Ovary (tissue), 9 donors: Measurements from ENCODE around the gene LAMC3. TPM values are rescaled to one million over a fixed set of nuclear protein-coding genes. Genes with fewer than 3 reads are reported as not detected.

Experiments used
- DNase-seq, 5 donors: peaks; one replicate each; pipeline ENCODE4 v3.0.0-alpha.2; 2019 to 2020
- H3K27ac ChIP-seq, 2 donors: fragments of 200-600 bp; one replicate each; pipeline versions ENCODE4 v1.5.1 to v1.8.0; 2019 to 2022
- H3K27me3 ChIP-seq: fragments of 200-600 bp; one replicate; pipeline ENCODE4 v1.8.0; 2022
- H3K36me3 ChIP-seq: fragments of 200-600 bp; sonication (generic); one replicate; pipeline ENCODE4 v1.5.1; 2019
- H3K4me1 ChIP-seq: one replicate; pipeline ENCODE4 v1.8.1; 2013; ENCODE audit warnings: mild to moderate bottlenecking, moderate library complexity; ENCODE audit not compliant: insufficient read depth
- H3K4me3 ChIP-seq: fragments of 200-600 bp; sonication (generic); one replicate; pipeline ENCODE4 v1.5.1; 2017
- H3K9me3 ChIP-seq, 2 donors: fragments of 200-600 bp in 1 of 2; sonication (generic) in 1 of 2; one replicate each; pipeline versions ENCODE4 v1.5.1 to v1.8.1; 2013 to 2019; ENCODE audit warnings: mild to moderate bottlenecking in 1 of 2, moderate library complexity in 1 of 2
- EP300 ChIP-seq: sonication (generic); formaldehyde crosslinking; IDR thresholded peaks from one replicate; pipeline ENCODE4 v1.6.1; 2017; ENCODE audit warnings: antibody characterized with exemption
- POLR2A ChIP-seq: fragments of 450-650 bp; IDR thresholded peaks from one replicate; pipeline ENCODE4 v1.6.1; 2017; ENCODE audit warnings: antibody characterized with exemption, mild to moderate bottlenecking, moderate library complexity
- WGBS, 3 donors: extraction: QIAGEN DNeasy Blood & Tissue Kit in 1 of 3; methylation state at CpG; one replicate each; pipeline versions ENCODE4 v1.1.5 to v1.1.7; 2013 to 2017; 5-methylcytosine and 5-hydroxymethylcytosine counted together
- intact Hi-C, 4 donors: fragments of 100-400 bp; cut with DNase I; formaldehyde crosslinking; loops; one replicate each; pipeline versions ENCODE4 v1.11.0 to v1.15.1; 2022 to 2023
- polyA plus RNA-seq, 2 donors: library from polyadenylated mRNA; stranded (reverse); fragments of 200-250 nt in 1 of 2; fragments of 350-450 nt in 1 of 2; fragmentation: Illumina TruSeq in 1 of 2; extraction: RNeasy Lipid Tissue Mini Kit (QIAGEN cat#74804) in 1 of 2; gene quantifications; one replicate each; pipeline ENCODE4 v1.2.3, GENCODE V29; 2013 to 2014
- total RNA-seq, 7 donors: library from RNA; depleted of rRNA in 2 of 7; stranded (reverse); fragments of >200 nt in 2 of 7; fragmentation: NEBNext Ultra II Directional in 3 of 7; extraction: Animal tissue kit (Norgen Biotek cat#: 25700) in 3 of 7; gene quantifications; one replicate each; pipeline versions ENCODE4 v1.1.0 to v1.2.4, GENCODE V29; 2016 to 2023
- TF ChIP-seq, protein P1 (sequence below), 3 donors: fragments of 450-650 bp in 2 of 3; fragments of 200-600 bp in 1 of 3; IDR thresholded peaks; one replicate each; pipeline versions ENCODE4 v1.5.1 to v1.8.0; 2016 to 2022; ENCODE audit warnings: antibody characterized with exemption in 3 of 3, mild to moderate bottlenecking in 1 of 3
- donor health status: DM: no; HTN: no; CAD: no; lungs with moderate emphysema.
- donor health status: DM: no; HTN: no; CAD: no.
- donor health status: Bipolar disorder and iron deficiency.
- donor health status: DM: yes; HTN: yes; CAD: no.
- donor health status: DM: no; HTN: no; CAD: no.
- donor health status: DM: yes; HTN: yes; CAD: no.

The LAMC3 gene
- total and polyA plus RNA-seq, 9 donors, result 0.48 to 5.7 (median 1.8) TPM

GRCh38 chr9:130962418-130963316 lies 46.3 kb upstream of the LAMC3 start:
- DNase-seq, result no peak
- H3K27ac ChIP-seq, result no peak overlapping the region
- intact Hi-C loops, result no loop called here
- no peak overlapping the region for H3K4me3 ChIP-seq
- 33 to 42% (median 40%) methylated on average over 22 of the region's 22 CpGs for WGBS, 3 donors
- no peaks in the 10 kb centered on the region for H3K9me3 ChIP-seq
- H3K36me3 ChIP-seq, result no peaks in the 10 kb centered on the region
- TF ChIP-seq POLR2A (no peak), EP300 (no peak)
- TF ChIP-seq, protein P1, sequence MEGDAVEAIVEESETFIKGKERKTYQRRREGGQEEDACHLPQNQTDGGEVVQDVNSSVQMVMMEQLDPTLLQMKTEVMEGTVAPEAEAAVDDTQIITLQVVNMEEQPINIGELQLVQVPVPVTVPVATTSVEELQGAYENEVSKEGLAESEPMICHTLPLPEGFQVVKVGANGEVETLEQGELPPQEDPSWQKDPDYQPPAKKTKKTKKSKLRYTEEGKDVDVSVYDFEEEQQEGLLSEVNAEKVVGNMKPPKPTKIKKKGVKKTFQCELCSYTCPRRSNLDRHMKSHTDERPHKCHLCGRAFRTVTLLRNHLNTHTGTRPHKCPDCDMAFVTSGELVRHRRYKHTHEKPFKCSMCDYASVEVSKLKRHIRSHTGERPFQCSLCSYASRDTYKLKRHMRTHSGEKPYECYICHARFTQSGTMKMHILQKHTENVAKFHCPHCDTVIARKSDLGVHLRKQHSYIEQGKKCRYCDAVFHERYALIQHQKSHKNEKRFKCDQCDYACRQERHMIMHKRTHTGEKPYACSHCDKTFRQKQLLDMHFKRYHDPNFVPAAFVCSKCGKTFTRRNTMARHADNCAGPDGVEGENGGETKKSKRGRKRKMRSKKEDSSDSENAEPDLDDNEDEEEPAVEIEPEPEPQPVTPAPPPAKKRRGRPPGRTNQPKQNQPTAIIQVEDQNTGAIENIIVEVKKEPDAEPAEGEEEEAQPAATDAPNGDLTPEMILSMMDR (IDR thresholded peaks at IDR 0.05), result no peak
- no peaks in the 10 kb centered on the region for H3K4me1 ChIP-seq
- no peaks in the 10 kb centered on the region for H3K27me3 ChIP-seq

DNA sequence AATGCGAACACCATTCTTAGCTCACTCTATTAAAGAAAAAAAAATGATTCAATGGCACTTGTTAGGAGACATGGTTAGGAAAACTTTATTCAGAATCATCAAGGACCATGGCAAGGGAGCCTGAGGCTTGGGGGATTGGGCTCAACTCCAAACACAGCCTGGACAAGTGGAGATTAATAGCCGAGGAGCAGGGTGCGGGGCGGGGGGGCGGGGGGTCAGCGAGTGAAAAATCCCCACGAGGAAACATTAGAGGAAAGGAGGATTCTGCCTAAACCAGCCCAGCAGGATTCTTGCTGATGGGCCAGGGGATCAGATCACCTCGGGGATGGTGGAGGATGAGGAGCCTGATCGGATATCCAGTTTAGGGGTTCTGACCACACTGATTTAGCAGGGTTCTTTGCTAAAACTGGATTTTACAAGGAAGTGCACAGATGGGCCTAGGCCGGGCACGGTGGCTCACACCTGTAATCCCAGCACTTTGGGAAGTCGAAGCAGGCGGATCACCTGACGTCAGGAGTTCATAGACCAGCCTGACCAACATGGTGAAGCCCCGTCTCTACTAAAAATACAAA lies 45.6 kb upstream of the LAMC3 start:
- intact Hi-C loops, result no loop called here
- TF ChIP-seq POLR2A, result no peak
- TF ChIP-seq, protein P1 (IDR thresholded peaks at IDR 0.05), result no peak
- no peak for TF ChIP-seq EP300
- DNase-seq, result no peak
- Histone ChIP-seq H3K27me3 (no peaks in the 10 kb centered on the region), H3K27ac (no peak overlapping the region), H3K36me3 (no peaks in the 10 kb centered on the region), H3K4me1 (no peaks in the 10 kb centered on the region), H3K9me3 (no peaks in the 10 kb centered on the region), H3K4me3 (no peak overlapping the region)
- WGBS, 3 donors, result 76 to 83% (median 76%) methylated on average over 15 of the region's 15 CpGs

GRCh38 chr9:130963916-130964315 lies 45.1 kb upstream of the LAMC3 start:
- no peak for DNase-seq
- Histone ChIP-seq H3K27me3 (no peaks in the 10 kb centered on the region), H3K4me3 (no peak overlapping the region), H3K36me3 (no peaks in the 10 kb centered on the region), H3K27ac (no peak overlapping the region), H3K9me3 (no peaks in the 10 kb centered on the region), H3K4me1 (no peaks in the 10 kb centered on the region)
- TF ChIP-seq, protein P1 (IDR thresholded peaks at IDR 0.05), result no peak
- TF ChIP-seq EP300, result no peak
- no peak for TF ChIP-seq POLR2A
- intact Hi-C loops, result no loop called here
- 96 to 97% (median 97%) methylated on average over 8 of the region's 8 CpGs for WGBS, 3 donors

DNA sequence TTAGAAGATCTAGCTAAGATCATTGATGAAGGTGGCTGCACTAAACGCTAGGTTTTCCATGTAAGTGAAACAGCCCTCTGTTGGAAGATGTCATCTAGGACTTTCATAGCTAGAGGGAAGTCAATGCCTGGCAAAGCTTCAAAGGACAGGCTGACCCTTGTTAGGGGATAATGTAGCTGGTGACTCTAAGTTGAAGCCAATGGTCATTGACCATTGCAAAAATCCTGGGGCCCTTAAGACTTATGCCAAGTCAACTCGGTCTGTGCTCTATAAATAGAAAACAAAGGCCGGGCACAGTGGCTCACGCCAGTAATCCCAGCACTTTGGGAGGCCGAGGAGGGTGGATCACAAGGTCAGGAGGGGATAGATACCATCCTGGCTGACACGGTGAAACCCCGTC lies 43.3 kb upstream of the LAMC3 start:
- no peaks in the 10 kb centered on the region for H3K4me1 ChIP-seq
- no peaks in the 10 kb centered on the region for H3K36me3 ChIP-seq
- no peak overlapping the region for H3K4me3 ChIP-seq
- intact Hi-C loops, result no loop called here
- no peaks in the 10 kb centered on the region for H3K27me3 ChIP-seq
- no peak for DNase-seq
- no peaks in the 10 kb centered on the region for H3K9me3 ChIP-seq
- 81 to 88% (median 86%) methylated on average over 7 of the region's 7 CpGs for WGBS, 3 donors
- no peak overlapping the region for H3K27ac ChIP-seq
- TF ChIP-seq EP300 (no peak), POLR2A (no peak)
- TF ChIP-seq, protein P1 (IDR thresholded peaks at IDR 0.05), result no peak
